GM12878 (cell line): Measurements from ENCODE around the gene PSMD13. TPM values are rescaled to one million over a fixed set of nuclear protein-coding genes. Genes with fewer than 3 reads are reported as not detected.

ENCODE experiments used
- ASH2L ChIP-seq: fragments of 300-600, 200-600 bp; sonication (generic); IDR thresholded peaks from 2 replicates; pipeline ENCODE4 v1.6.1; 2017; ENCODE audit warnings: low read depth, mild to moderate bottlenecking, borderline replicate concordance
- BACH1 ChIP-seq: fragments of 450-650 bp; IDR thresholded peaks from 2 replicates; pipeline ENCODE4 v1.6.1; 2017; ENCODE audit warnings: mild to moderate bottlenecking, borderline replicate concordance
- BCL11A ChIP-seq: IDR thresholded peaks from 2 replicates; pipeline ENCODE4 v1.6.1; 2011; ENCODE audit warnings: low read depth, low read length
- EGR1 ChIP-seq, 2 experiments: IDR thresholded peaks; 1 replicate in 1 of 2; 2 replicates in 1 of 2; pipeline ENCODE4 v1.6.1; 2011 to 2012; ENCODE audit warnings: low read depth in 2 of 2, low read length in 2 of 2, borderline replicate concordance in 1 of 2, mild to moderate bottlenecking in 1 of 2, moderate library complexity in 1 of 2
- EP300 ChIP-seq, 2 experiments: fragments of 150-350 bp in 1 of 2; IDR thresholded peaks; 2 replicates each; pipeline ENCODE4 v1.6.1; 2011 to 2012; ENCODE audit warnings: low read depth in 2 of 2, low read length in 2 of 2, borderline replicate concordance in 1 of 2, improper control_type of control experiment in 1 of 2, inconsistent platforms in 1 of 2; ENCODE audit not compliant: control insufficient read depth in 1 of 2
- ESRRA ChIP-seq: IDR thresholded peaks from 2 replicates; pipeline ENCODE4 v1.6.1; 2012; ENCODE audit warnings: mild to moderate bottlenecking, low read length, improper control_type of control experiment
- IKZF1 ChIP-seq: fragments of 450-650 bp; conservative IDR thresholded peaks from 2 replicates; pipeline ENCODE4 v1.6.1; 2017; ENCODE audit warnings: antibody characterized with exemption, mild to moderate bottlenecking
- IKZF2 ChIP-seq, 2 experiments: fragments of 450-650 bp; IDR thresholded peaks; 2 replicates each; pipeline ENCODE4 v1.6.1; 2017; ENCODE audit warnings: mild to moderate bottlenecking in 2 of 2, moderate library complexity in 2 of 2
- IRF4 ChIP-seq: IDR thresholded peaks from 2 replicates; pipeline ENCODE4 v1.6.1; 2011; ENCODE audit warnings: low read depth, low read length
- KAT2A ChIP-seq: conservative IDR thresholded peaks from 2 replicates; pipeline ENCODE4 v1.6.1; 2011; ENCODE audit warnings: low read depth, low read length; ENCODE audit not compliant: control insufficient read depth
- KDM1A ChIP-seq: fragments of 200-600 bp; sonication (generic); IDR thresholded peaks from 2 replicates; pipeline ENCODE4 v1.6.1; 2016; ENCODE audit warnings: borderline replicate concordance
- MXI1 ChIP-seq: fragments of 150-350 bp; IDR thresholded peaks from 2 replicates; pipeline ENCODE4 v1.6.1; 2011; ENCODE audit warnings: low read depth, mild to moderate bottlenecking, inconsistent platforms, low read length, improper control_type of control experiment
- POLR2A ChIP-seq: IDR thresholded peaks from 2 replicates; pipeline ENCODE4 v1.6.1; 2011; ENCODE audit warnings: low read depth, mild to moderate bottlenecking, low read length
- POLR2AphosphoS2 ChIP-seq: IDR thresholded peaks from 2 replicates; pipeline ENCODE4 v1.6.1; 2011; ENCODE audit warnings: low read depth, mild to moderate bottlenecking, low read length, improper control_type of control experiment, moderate library complexity
- POU2F2 ChIP-seq: IDR thresholded peaks from 3 replicates; pipeline ENCODE4 v1.6.1; 2011; ENCODE audit warnings: low read depth, mild to moderate bottlenecking, low read length, borderline replicate concordance
- RBBP5 ChIP-seq: fragments of 200-600 bp; sonication (generic); conservative IDR thresholded peaks from 2 replicates; pipeline ENCODE4 v1.6.1; 2016
- RELA ChIP-seq: fragments of 450-650 bp; IDR thresholded peaks from 2 replicates; pipeline ENCODE4 v1.8.0; 2014; ENCODE audit warnings: borderline replicate concordance; ENCODE audit not compliant: partially characterized antibody
- SREBF2 ChIP-seq: IDR thresholded peaks from 2 replicates; pipeline ENCODE4 v1.6.1; 2012; ENCODE audit warnings: mild to moderate bottlenecking, low read length
- SUZ12 ChIP-seq: fragments of 200-600 bp; sonication (generic); IDR thresholded peaks from one replicate; pipeline ENCODE4 v1.6.1; 2018; ENCODE audit warnings: antibody characterized with exemption, mild to moderate bottlenecking; ENCODE audit not compliant: unreplicated experiment
- TBL1XR1 ChIP-seq: IDR thresholded peaks from 2 replicates; pipeline ENCODE4 v1.6.1; 2012; ENCODE audit warnings: low read depth, low read length, improper control_type of control experiment
- TCF12 ChIP-seq: IDR thresholded peaks from 2 replicates; pipeline ENCODE4 v1.6.1; 2011; ENCODE audit warnings: low read depth, mild to moderate bottlenecking, low read length
- ZNF207 ChIP-seq: fragments of 450-650 bp; IDR thresholded peaks from 2 replicates; pipeline ENCODE4 v1.6.1; 2014; ENCODE audit warnings: antibody characterized with exemption, mild to moderate bottlenecking, borderline replicate concordance
- ZNF622 ChIP-seq: fragments of 450-650 bp; IDR thresholded peaks from 2 replicates; pipeline ENCODE4 v1.6.1; 2017; ENCODE audit warnings: mild to moderate bottlenecking, inconsistent platforms
- ZZZ3 ChIP-seq: IDR thresholded peaks from 2 replicates; pipeline ENCODE4 v1.6.1; 2011; ENCODE audit warnings: low read depth; ENCODE audit not compliant: control insufficient read depth, insufficient read length
- polyA plus RNA-seq, 11 experiments: library from polyadenylated mRNA; depleted of rRNA in 4 of 11; unstranded in 6 of 11; stranded (reverse) in 5 of 11; fragments of >200 nt; fragmentation: Nextera tagmentation in 4 of 11; fragmentation: Illumina TruSeq in 1 of 11; extraction: Ambion mirVana in 4 of 11; extraction: Trizol in 1 of 11; gene quantifications; 1 replicate in 1 of 11; 2 replicates in 10 of 11; pipeline versions ENCODE4 v1.2.1 to v1.2.3, GENCODE V29; 2011 to 2016; ENCODE audit warnings: inconsistent platforms in 2 of 11, missing spikeins in 2 of 11, low read depth in 1 of 11
- total RNA-seq, 4 experiments: library from RNA; depleted of rRNA in 3 of 4; stranded (reverse); fragments of >200 nt in 3 of 4; fragmentation: Illumina TruSeq in 1 of 4; extraction: Trizol in 1 of 4; gene quantifications; 2 replicates each; pipeline versions ENCODE4 v1.2.1 to v1.2.3, GENCODE V29; 2013 to 2021
- TF ChIP-seq, protein P1 (sequence below): IDR thresholded peaks from 2 replicates; pipeline ENCODE4 v1.6.1; 2011; ENCODE audit warnings: low read depth, low read length, improper control_type of control experiment, borderline replicate concordance
- TF ChIP-seq, protein P2 (sequence below): IDR thresholded peaks from 2 replicates; pipeline ENCODE4 v1.6.1; 2011; ENCODE audit warnings: borderline replicate concordance, low read depth, mild to moderate bottlenecking, moderate library complexity, low read length; ENCODE audit not compliant: insufficient read depth, poor library complexity, severe bottlenecking
- TF ChIP-seq, protein P3 (sequence below): fragments of 450-650 bp; formaldehyde crosslinking; IDR thresholded peaks from 2 replicates; pipeline ENCODE4 v1.4.0; 2022; ENCODE audit warnings: mild to moderate bottlenecking, moderate library complexity

PSMD13 gene
- total and polyA plus RNA-seq, 10 of the 15 experiments (the other 5 are each of a cell fraction or from before 2014, with no cell fraction given) = 141 to 303 (median 177) TPM

DNA sequence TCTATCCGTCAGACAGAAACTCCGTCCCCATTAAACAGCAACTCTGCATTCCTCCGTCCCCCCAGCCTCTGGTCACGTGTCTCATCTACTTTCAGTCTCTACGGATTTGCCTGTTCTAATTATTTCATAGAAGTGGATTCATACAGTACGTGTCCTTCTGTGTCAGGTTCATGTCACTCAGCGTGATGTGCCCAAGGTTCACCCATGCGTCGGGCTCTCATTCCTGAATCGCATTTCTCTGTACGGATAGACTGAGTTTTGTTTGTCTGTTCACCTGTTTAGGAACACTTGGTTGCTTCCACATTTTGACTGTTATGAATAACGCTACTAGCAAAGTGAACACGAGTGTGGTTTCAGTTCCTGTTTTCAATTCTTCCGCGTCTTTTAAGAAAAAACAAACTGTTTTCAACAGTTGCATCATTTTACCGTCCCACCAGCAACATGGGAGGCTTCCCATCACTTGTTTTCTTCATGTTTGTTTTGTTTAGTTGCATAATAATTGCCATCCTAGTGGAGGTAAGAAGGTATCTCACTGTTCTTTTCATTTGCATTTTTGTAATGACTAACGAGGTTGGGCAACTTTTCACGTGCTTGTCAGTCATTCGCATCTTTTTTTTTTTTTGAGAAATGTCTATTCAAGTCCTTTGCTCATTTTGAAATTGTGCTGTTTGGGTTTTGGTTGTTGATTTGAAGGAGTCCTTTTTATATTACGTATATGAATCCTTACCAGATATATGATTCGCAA, 32.5 kb downstream of the PSMD13 start (continued):
- no peak for TF ChIP-seq ZZZ3
- TF ChIP-seq KDM1A = no peak
- TF ChIP-seq POLR2AphosphoS2 = peak; percentile 42; the same call in 1 of the 2 replicates
- peak; percentile 98 to 99 for TF ChIP-seq EP300 (IDR thresholded peaks at IDR 0.05; ENCODE audit: borderline replicate concordance in 1 of 2, control insufficient read depth in 1 of 2, low read depth in 2 of 2, low read length in 2 of 2)
- TF ChIP-seq ESRRA = no peak
- TF ChIP-seq, protein P1, sequence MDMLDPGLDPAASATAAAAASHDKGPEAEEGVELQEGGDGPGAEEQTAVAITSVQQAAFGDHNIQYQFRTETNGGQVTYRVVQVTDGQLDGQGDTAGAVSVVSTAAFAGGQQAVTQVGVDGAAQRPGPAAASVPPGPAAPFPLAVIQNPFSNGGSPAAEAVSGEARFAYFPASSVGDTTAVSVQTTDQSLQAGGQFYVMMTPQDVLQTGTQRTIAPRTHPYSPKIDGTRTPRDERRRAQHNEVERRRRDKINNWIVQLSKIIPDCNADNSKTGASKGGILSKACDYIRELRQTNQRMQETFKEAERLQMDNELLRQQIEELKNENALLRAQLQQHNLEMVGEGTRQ = peak; percentile 63; the same call in 1 of the 2 replicates
- peak; percentile 55; the same call in 1 of the 2 replicates for TF ChIP-seq ZNF207
- TF ChIP-seq IRF4 = peak; percentile 100
- peak; percentile 94 for TF ChIP-seq BCL11A
- TF ChIP-seq EGR1 (IDR thresholded peaks at IDR 0.05; ENCODE audit: borderline replicate concordance in 1 of 2, low read depth in 2 of 2, low read length in 2 of 2) = no peak
- TF ChIP-seq BACH1 = peak; percentile 93
- TF ChIP-seq RBBP5 = no peak
- TF ChIP-seq POLR2A = no peak; the same call in 1 of the 2 replicates
- TF ChIP-seq ZNF622 = no peak
- TF ChIP-seq TCF12 = peak; percentile 94
- TF ChIP-seq POU2F2 = peak; percentile 76; the same call in 2 of the 3 replicates
- no peak for TF ChIP-seq KAT2A
- TF ChIP-seq, protein P2, sequence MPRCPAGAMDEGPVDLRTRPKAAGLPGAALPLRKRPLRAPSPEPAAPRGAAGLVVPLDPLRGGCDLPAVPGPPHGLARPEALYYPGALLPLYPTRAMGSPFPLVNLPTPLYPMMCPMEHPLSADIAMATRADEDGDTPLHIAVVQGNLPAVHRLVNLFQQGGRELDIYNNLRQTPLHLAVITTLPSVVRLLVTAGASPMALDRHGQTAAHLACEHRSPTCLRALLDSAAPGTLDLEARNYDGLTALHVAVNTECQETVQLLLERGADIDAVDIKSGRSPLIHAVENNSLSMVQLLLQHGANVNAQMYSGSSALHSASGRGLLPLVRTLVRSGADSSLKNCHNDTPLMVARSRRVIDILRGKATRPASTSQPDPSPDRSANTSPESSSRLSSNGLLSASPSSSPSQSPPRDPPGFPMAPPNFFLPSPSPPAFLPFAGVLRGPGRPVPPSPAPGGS = no peak
- TF ChIP-seq SREBF2 = no peak
- TF ChIP-seq TBL1XR1 = peak; percentile 71; the same call in 1 of the 2 replicates
- peak; percentile 70; the same call in 1 of the 2 replicates for TF ChIP-seq ASH2L
- no peak for TF ChIP-seq MXI1
- peak; percentile 89 for TF ChIP-seq IKZF1
- no peak for TF ChIP-seq SUZ12
- TF ChIP-seq, protein P3, sequence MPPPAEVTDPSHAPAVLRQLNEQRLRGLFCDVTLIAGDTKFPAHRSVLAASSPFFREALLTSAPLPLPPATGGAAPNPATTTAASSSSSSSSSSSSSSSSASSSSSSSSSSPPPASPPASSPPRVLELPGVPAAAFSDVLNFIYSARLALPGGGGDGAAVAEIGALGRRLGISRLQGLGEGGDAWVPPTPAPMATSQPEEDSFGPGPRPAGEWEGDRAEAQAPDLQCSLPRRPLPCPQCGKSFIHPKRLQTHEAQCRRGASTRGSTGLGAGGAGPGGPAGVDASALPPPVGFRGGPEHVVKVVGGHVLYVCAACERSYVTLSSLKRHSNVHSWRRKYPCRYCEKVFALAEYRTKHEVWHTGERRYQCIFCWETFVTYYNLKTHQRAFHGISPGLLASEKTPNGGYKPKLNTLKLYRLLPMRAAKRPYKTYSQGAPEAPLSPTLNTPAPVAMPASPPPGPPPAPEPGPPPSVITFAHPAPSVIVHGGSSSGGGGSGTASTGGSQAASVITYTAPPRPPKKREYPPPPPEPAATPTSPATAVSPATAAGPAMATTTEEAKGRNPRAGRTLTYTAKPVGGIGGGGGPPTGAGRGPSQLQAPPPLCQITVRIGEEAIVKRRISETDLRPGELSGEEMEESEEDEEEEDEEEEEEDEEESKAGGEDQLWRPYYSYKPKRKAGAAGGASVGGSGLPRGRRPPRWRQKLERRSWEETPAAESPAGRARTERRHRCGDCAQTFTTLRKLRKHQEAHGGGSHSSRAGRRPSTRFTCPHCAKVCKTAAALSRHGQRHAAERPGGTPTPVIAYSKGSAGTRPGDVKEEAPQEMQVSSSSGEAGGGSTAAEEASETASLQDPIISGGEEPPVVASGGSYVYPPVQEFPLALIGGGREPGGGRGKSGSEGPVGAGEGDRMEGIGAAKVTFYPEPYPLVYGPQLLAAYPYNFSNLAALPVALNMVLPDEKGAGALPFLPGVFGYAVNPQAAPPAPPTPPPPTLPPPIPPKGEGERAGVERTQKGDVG (CRISPR knock-in tag) = no peak
- TF ChIP-seq RELA = no peak
- peak; percentile 94 to 95 for TF ChIP-seq IKZF2 (IDR thresholded peaks at IDR 0.05)
